ENCODE data around the gene GCN1. TPM values are rescaled to one million over a fixed set of nuclear protein-coding genes. Genes with fewer than 3 reads are reported as not detected.

The GCN1 gene
- total and polyA plus RNA-seq, 8 donors, result 51.8 to 89.4 (median 57.9) TPM

DNA sequence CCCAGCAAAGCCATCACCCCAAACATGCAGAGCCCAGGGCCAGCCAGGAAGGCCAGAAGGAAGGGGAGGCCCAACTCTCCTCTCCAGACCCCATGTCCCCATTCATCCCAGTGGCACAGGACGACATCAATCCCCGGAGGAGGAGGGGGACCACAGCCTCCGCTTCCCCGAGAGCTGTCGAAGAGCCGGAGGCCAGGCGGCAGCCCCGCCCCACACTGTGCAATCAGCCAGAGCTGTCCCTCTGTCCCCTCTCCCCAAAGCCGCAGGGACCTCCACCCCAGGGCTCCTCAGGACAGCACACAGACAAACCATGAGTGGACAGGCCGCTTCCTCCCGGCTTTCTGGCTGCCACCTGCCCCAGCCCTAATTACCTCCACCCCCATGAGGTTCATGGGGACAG, 94.8 kb downstream of the GCN1 start:
- Histone ChIP-seq H3K27ac (no peak overlapping the region), H3K4me3 (no peak overlapping the region), H3K27me3 (no peaks in the 10 kb centered on the region), H3K9me3 (no peaks in the 10 kb centered on the region), H3K36me3 (peaks cover 0 to 98% of the 10 kb centered on the region in 2 donors), H3K4me1 (peaks cover 8 to 26% of the 10 kb centered on the region in 2 donors)
- intact Hi-C loops (cut with DNase I), result no loop called here
- DNase-seq (peak in 1 of 4 donors; percentile 70), ATAC-seq (no peak)
- TF ChIP-seq, protein P1, sequence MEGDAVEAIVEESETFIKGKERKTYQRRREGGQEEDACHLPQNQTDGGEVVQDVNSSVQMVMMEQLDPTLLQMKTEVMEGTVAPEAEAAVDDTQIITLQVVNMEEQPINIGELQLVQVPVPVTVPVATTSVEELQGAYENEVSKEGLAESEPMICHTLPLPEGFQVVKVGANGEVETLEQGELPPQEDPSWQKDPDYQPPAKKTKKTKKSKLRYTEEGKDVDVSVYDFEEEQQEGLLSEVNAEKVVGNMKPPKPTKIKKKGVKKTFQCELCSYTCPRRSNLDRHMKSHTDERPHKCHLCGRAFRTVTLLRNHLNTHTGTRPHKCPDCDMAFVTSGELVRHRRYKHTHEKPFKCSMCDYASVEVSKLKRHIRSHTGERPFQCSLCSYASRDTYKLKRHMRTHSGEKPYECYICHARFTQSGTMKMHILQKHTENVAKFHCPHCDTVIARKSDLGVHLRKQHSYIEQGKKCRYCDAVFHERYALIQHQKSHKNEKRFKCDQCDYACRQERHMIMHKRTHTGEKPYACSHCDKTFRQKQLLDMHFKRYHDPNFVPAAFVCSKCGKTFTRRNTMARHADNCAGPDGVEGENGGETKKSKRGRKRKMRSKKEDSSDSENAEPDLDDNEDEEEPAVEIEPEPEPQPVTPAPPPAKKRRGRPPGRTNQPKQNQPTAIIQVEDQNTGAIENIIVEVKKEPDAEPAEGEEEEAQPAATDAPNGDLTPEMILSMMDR (IDR thresholded peaks at IDR 0.05), result no peak

DNA sequence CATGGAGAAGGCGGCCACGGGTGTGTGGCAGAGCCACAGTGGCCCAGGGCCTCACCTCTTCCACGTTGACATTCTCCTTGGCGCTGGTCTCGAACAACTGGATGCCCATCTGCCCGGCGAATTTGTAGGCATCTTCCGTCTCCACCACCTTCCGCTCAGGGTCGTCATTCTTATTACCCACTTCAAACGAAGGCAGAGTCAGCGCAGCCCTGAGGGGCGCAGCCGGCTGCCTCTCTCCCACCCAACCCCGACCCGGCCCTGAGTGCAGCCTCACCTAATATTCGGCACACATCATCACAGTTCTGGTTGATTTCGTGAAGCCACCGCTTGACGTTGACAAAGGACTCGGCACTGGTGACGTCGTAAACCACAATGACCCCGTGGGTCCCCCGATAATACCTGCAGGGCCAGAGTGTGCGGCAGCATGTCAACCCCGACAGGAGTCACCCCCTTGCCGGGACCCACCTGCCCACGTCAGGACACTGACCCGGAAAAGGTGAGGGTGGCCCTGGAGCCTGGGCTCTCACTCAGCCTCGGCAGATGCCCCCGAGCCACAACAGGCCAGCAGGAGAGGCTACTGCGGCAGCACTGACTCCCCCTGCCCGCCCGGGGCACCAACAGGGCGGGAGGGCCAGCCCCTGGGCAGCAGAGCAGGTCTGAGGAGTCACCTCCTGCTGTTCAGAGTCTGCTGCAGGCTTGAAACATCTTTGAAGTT, 95.6 kb downstream of the GCN1 start:
- TF ChIP-seq, protein P1 (IDR thresholded peaks at IDR 0.05), result no peak

DNA sequence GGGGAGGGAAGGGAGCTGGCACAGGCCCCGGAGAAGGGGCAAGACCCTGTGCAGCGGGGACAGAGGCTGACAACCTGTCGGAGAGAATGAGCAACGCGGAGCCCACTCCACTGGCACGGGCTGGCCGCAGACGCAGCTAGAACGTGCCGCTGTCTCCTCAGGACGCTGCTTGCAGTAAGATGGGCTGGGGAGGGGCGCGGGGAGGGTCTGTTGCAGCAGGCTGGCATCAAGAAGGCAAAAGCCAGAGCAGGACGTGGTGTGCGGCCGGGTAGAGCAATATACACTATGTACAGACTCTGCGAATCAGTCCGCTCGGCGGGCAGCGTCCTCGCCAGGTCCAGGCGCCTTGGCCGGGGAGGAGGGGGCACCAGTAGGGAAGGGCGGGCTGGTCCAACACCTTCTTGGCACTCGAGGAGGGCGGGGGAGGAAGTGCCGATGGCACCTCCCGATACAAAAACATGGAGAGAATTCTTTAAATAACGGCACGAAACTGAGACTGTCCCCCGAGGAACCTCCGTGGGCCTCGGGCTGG, 97.8 kb downstream of the GCN1 start:
- intact Hi-C loops (cut with DNase I), result no loop called here
- Histone ChIP-seq H3K4me1 (peaks cover 8 to 11% of the 10 kb centered on the region in 2 donors), H3K9me3 (no peaks in the 10 kb centered on the region), H3K36me3 (peaks cover 0 to 98% of the 10 kb centered on the region in 2 donors), H3K4me3 (no peak overlapping the region), H3K27ac (no peak overlapping the region), H3K27me3 (no peaks in the 10 kb centered on the region)
- TF ChIP-seq, protein P1 (IDR thresholded peaks at IDR 0.05), result no peak
- ATAC-seq (no peak), DNase-seq (peak in 1 of 4 donors; percentile 77)

More for the DNA sequence above, 95.6 kb downstream of the GCN1 start:
- Histone ChIP-seq H3K27ac (no peak overlapping the region), H3K36me3 (peaks cover 0 to 98% of the 10 kb centered on the region in 2 donors), H3K9me3 (no peaks in the 10 kb centered on the region), H3K4me3 (no peak overlapping the region), H3K27me3 (no peaks in the 10 kb centered on the region), H3K4me1 (peaks cover 8 to 26% of the 10 kb centered on the region in 2 donors)
- no peak for ATAC-seq
- DNase-seq, result peak in 1 of 4 donors; percentile 72
- intact Hi-C loops (cut with DNase I), result no loop called here

DNA sequence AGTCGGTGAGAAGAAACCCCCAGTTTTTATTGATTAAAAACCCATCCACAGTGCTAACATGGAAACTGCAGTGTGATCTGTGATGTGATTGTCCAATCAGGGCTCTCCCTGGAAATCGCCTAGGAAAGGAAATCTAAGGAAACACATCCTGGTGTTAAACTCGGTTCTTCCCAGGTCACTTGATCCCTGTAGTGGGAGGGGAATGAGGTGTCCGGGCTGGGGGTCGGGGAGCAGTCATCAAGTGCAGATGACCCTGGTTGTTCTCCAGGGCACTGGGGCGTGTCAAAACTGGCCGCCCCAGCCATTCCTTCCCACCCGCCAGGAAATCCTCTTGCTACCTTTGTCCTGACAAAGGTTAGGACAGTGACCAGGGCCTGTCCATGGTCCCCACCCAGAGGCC, 98.8 kb downstream of the GCN1 start:
- TF ChIP-seq, protein P1 (IDR thresholded peaks at IDR 0.05), result no peak
- Histone ChIP-seq H3K27me3 (no peaks in the 10 kb centered on the region), H3K27ac (no peak overlapping the region), H3K36me3 (peaks cover 0 to 90% of the 10 kb centered on the region in 2 donors), H3K4me1 (peaks cover 0 to 3% of the 10 kb centered on the region in 2 donors), H3K9me3 (no peaks in the 10 kb centered on the region), H3K4me3 (no peak overlapping the region)
- intact Hi-C loops (cut with DNase I), result no loop called here
- no peak for ATAC-seq
- DNase-seq, result peak in 1 of 4 donors; percentile 32

DNA sequence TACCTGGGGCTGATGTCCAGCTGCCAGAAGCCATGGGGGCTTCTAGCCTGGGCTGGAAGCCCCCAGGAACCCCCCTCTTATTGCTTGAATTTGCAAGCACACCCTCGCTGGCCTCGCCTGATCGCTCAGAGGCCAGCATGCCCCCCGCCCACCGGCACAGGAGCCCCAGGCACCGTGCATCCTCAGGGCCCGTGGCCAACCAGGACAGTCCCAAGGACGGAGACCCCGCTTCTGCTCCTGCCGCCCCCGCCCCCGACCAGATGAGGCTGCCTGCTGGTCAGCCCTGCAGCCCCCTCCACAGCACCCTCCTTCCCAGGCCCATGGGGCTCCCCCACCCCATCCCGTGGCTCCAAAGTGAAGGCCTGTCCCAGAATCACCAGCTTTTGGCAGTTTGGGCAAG, 99.2 kb downstream of the GCN1 start:
- intact Hi-C loops (cut with DNase I), result no loop called here
- peaks cover 0 to 87% of the 10 kb centered on the region in 2 donors for H3K36me3 ChIP-seq
- DNase-seq (peak in 1 of 4 donors; percentile 73), ATAC-seq (no peak)
- no peaks in the 10 kb centered on the region for H3K9me3 ChIP-seq
- H3K4me1 ChIP-seq, result peaks cover 0 to 3% of the 10 kb centered on the region in 2 donors
- TF ChIP-seq, protein P1 (IDR thresholded peaks at IDR 0.05), result no peak
- no peaks in the 10 kb centered on the region for H3K27me3 ChIP-seq
- H3K27ac ChIP-seq, result no peak overlapping the region
- no peak overlapping the region for H3K4me3 ChIP-seq
